ENCODE measurements around the gene ANTKMT.
"Not testable (repeated sequence)": the region's sequence is repeated elsewhere in the genome, so short reads cannot be mapped to it uniquely, and the experiment has no call there.

Gene ANTKMT

DNA sequence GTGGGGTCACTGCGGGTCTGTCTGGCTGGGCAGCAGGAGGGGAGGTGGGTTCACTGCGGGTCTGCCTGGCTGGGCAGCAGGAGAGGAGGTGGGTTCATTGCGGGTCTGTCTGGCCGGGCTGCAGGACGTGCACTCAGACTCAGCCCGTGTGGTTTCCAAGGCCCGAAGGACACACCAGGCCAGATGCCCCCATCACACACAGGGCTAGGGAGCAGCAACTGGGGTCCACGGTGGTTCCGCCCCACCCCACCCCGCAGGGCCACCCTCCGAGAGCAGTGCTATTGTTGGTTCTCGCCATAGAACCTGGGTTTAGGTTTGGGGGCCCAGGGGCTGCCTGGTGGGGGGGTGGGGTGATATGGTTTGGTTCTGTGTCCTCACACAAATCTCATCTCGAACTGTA, 25.7 kb downstream of the ANTKMT start:
- DNase-seq, result no peak

- no peak for DNase-seq
Measured at GRCh38 chr16:747978-748746, 27.2 kb downstream of the ANTKMT start.

DNA sequence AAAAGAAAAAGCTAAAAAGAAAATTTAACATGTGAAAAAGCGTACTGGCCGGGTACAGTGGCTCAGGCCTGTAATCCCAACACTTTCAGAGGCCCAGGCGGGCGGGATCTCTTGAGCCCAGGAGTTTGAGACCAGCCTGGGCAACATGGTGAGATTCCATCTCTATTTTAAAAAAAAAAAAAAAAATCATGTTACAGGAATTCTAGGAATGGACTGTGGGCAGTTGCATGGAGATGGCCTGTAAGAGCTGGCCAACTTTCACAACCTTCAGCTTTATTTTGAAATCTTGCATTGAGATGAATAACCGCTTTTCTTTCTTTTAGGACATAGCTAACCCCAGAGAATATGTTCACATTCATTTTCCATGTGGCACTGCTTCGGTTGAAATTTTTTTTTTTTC, 28.1 kb downstream of the ANTKMT start:
- DNase-seq, result no peak

DNA sequence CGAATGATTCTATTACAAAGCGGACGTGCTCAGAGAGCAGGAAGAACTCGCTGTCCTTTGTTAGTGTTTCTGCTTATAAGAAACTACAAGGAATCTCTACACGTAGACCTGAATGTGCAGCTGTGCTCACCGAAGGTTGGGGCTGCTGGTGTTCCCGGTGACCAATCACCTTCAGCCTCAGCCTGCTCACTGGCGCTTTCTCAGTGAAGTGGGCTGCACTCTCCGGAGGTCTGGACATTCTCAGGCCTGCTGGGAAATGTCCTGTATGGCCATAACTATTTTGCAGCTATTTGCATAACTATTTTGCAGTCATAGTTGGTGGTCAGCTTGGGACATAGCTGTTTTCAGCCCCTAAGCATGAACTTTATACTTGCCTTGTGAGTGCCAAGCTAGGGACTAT, 29.5 kb downstream of the ANTKMT start:
- no peak for DNase-seq

- no peak for DNase-seq
Measured at GRCh38 chr16:751152-752006, 30.4 kb downstream of the ANTKMT start.

GRCh38 chr16:752007-752312, 31.0 kb downstream of the ANTKMT start:
- DNase-seq, result no peak

DNA sequence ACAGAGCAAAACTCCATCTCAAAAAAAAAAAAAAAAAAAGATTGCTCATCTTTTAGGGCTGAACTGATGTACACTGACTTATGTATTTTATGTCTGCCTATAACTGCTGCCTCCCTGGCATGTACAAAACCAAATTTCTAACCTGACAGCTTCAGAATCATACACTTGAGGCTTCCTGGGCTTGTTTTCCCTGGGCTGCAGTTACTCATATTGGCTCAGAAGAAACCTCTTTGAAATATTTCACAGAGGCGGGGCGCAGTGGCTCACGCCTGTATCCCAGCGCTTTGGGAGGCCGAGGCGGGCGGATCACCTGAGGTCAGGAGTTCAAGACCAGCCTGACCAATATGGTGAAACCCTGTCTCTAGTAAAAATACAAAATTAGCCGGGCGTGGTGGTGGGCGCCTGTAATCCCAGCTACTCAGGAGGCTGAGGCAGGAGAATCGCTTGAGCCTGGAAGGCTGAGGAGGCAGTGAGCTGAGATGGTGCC, 33.2 kb downstream of the ANTKMT start:
- DNase-seq, result not testable (repeated sequence)

DNA sequence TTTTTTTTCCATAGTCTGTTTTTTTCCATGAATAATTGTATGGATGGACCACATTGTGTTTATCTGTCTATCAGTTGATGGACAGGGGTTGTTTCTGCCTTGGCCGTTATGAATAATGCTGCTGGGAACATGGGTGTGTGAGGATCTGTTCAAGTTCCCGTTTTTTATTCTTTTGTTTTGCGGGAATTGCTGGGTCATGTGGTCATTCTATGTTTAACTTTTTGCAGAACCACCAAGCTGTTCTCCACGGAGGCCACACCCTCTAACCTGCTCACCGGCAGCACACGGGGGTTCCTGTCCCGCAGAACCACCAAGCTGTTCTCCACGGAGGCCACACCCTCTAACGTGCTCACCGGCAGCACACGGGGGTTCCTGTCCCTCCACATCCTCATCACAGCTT, 33.7 kb downstream of the ANTKMT start:
- DNase-seq, result no peak

DNA sequence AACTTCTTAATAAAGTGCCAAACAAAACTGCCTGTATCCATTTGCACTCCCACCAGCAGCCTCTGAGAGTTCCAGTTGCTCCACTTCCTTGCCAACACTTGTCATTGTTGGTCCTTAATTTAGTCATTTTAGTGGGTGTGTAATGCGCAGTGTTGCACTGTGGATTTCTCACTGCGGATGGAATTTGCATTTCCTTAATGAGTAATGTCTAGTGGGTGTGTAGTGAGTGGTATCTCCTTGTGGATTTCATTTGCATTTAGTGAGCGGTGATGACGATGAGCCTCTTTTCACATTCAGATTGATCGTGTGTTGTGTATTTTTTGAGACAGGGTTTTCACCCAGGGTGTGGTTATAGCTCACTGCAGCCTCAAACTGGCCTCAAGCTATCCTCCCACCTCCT, 35.5 kb downstream of the ANTKMT start:
- no peak for DNase-seq

DNA sequence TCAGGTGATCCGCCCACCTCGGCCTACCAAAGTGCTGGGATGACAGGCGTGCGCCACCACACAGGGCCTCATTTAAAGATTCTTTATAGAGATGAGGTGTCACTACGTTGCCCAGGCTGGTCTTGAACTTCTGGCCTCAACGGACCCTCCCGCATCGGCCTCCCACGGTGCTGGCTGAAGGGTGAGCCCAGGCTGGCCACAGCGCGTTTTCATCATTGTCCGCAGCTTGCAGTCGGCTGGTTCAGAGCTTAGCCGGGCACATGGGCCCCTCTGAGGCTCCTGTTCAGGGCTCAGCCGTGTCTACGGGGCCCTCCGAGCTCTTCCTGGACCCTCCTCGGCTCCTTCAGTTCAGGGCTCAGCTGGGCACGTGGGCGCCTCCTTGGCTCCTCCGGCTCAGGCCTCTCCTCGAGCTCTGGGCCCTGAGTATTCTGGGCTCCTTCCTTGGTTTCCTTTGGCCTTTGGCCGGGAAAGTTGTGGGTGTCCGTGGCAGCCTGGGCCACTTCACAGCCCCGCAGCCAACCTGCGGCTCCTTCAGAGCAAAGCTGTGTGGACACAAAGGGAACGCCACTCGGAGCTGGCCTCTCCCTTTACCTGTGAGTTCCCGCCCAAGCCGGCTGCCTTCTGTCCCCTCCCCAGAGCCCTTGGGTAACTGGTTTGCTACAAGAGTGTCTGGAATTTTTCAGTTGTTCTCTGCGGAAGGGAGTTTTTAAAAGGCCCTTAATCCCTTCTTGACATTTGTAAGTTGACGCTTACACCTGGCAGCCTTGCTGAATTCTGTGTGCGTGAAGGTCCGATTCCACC, 38.4 kb downstream of the ANTKMT start:
- DNase-seq, result no peak

- no peak for DNase-seq
Measured at GRCh38 chr16:760065-760464, 39.1 kb downstream of the ANTKMT start.

DNA sequence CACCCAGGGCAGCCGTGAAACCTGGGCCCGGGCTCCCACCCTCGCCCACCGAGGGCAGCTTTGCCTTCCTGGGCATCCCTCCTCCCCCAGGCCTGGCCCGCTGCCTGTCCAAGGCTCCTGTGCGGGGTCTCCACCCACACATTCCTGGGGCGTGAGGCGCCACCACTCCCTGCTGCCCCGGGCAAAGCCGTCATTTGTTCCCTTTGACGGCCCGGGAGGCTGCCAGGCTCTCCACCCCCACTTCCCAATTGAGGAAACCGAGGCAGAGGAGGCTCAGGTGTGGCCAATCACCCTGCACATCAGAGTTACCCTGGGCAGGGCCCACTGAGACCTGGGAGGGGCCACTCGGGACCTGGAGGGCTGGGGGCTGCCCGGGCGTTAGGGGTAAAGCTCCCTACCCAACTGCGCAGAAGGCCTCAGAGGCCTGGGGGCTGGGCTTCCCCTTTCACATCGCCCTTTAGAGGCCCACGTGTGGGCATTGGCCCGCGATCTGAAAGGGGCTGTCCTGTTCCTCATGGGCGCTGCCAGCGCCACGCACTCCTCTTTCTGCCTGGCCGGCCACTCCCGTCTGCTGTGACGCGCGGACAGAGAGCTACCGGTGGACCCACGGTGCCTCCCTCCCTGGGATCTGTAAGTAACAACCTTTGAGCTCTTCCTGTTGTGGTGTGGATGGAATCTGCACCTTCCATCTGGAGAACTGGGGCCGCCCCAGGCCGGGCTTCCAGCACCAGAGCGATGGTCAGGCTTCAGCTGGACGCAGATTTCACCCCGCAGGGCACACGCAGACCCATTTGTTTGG, 39.8 kb downstream of the ANTKMT start, which contains the start of gene MSLN:
MSLN (plus strand) TSS at position 190 of the 799 bp plus-strand sequence. CDS start 1,947 bp downstream, outside the sequence.
- no peak for DNase-seq

DNA sequence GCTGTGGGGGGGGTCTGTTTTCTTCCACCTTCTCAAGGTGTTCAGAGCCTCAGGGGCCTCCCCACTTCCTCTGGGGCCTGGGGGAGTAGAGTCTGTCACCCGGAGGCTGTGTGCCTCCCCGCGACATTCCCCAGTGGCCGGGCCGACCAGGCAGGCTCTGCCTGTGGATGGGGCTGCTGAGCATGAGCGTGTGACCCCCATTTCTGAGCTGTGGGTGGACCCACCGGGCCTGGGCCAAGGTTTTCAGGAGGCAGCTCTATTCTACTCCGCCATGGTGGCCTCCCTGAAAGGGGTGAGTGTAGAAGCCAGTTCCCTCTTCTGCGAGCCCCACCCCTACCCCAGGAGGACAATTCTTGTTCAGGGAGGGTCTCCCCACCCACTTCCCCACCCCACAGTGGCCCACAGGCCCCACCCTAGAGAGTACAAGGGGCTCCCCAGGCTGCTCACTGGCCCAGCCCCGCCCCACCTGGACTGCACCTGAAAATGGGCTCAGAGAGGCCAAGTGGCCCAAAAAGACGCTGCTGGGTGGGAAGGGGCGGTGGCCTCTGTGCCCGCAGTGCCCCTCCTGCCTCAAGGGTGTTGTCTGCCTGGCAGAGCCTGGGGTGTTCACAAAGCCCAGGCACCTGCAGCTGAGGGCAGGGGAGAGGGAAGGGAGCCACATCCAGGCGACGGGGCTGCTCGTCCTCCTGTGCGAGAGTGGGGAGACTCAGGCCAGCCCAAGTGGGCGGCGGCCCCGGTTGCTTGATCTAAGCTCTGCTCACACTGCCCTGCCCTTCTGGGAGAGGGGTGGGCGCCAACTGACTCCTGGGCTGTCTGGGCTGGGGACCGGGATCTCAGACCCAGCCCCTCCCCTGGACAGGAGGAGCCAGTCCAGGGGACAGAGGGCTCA, 40.9 kb downstream of the ANTKMT start:
- no peak for DNase-seq

DNA sequence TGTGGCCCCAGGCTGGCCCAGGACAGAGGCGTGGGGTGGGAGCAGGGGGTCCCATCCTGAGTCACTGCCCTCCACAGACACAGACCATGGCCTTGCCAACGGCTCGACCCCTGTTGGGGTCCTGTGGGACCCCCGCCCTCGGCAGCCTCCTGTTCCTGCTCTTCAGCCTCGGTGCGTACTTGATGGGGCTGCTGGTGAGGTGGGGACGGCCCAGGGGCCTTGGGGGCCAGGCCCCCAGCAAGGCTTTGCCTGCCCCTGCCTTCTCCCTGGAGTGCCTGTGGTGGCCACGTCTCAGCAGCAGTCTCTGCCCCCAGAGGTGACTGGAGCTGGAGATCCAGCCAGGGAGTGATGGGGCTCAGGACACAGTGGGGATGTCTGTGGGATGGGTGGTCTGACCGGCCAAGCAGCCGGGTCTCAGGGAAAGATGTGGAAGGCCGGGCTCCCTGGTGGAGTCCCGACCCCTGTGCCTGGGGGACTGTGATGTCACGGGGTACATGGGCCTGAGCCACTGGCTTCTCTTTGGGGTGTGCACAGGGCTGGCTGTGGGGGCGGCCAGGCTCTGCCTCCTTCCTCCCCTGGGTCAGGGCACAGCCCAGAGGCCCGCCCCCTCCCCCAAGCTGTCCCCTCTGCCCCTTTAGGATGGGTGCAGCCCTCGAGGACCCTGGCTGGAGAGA, 41.8 kb downstream of the ANTKMT start:
- no peak for DNase-seq

- no peak for DNase-seq
Measured at GRCh38 chr16:763369-764183, 42.6 kb downstream of the ANTKMT start.

DNA sequence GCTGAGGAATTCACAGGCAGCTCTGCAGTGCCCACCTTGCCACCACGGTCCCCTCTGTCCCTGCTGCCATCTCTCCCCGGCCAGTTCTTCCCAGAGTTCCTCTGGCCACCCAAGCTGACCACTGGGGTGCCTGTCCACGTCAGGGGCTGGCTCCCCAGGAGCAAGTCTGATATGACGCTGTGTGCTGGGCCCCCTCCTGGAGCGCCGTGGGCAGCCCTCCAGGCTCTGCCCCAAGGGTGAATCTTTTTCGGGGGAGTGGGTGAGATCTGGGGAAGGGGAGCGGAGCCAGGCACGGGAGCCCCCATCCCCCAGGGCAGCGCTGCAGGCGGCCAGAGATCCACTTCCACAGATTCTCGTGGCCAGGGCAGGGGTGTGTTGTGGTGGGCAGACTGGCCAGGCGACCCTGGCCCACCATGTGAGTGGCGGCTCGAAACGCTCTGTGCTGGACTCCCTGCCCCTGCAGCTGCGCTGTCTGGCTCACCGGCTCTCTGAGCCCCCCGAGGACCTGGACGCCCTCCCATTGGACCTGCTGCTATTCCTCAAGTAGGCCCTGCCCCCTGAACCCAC, 43.3 kb downstream of the ANTKMT start:
- DNase-seq, result no peak

- no peak for DNase-seq
Measured at GRCh38 chr16:764848-765487, 44.0 kb downstream of the ANTKMT start.

GRCh38 chr16:765488-765865, 44.5 kb downstream of the ANTKMT start:
- no peak for DNase-seq
